ENCODE data around the gene MYO1F. TPM values are rescaled to one million over a fixed set of nuclear protein-coding genes. Genes with fewer than 3 reads are reported as not detected.
"Not testable (repeated sequence)": the region's sequence is repeated elsewhere in the genome, so short reads cannot be mapped to it uniquely, and the experiment has no call there.

Gene MYO1F
- polyA plus RNA-seq, 1 donor (not counting 4 experiments of a cell fraction or from before 2014, with no cell fraction given) = 0.14 TPM

DNA sequence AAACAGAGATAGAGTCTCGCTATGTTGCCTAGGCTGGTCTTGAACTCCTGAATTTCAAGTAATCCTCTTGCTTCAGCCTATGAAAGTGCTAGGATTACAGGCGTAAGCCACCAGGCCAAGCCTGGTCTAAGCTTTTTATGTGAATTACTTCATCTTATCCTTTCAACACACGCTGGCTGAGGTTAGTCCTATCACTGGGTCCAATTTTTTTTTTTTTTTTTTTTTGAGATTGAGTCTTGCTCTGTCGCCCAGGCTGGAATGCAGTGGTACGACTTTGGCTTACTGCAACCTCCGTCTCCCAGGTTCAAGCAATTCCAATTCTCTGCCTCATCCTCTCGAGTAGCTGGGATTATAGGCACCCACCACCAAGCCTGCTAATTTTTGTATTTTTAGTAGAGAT, 10.4 kb downstream of the MYO1F start:
- Histone ChIP-seq H3K4me2 (ENCODE audit: control insufficient read depth, extremely low read depth, insufficient read depth, low read depth, low read length) (no peak overlapping the region), H3K9ac (ENCODE audit: control insufficient read depth, extremely low read depth, insufficient read depth, low read length) (no peak overlapping the region), H2AFZ (ENCODE audit: control insufficient read depth, low read length) (no peak overlapping the region), H3K9me1 (ENCODE audit: control insufficient read depth, extremely low read depth, insufficient read depth, low read length) (no peaks in the 10 kb centered on the region), H3K9me3 (ENCODE audit: control insufficient read depth, low read depth, low read length) (no peaks in the 10 kb centered on the region), H3K36me3 (ENCODE audit: control insufficient read depth in 2 of 2, extremely low read depth in 1 of 2, insufficient read depth in 2 of 2, low read length in 2 of 2) (no peaks in the 10 kb centered on the region), H3K79me2 (ENCODE audit: control insufficient read depth, insufficient read depth, low read length) (no peaks in the 10 kb centered on the region), H3K4me3 (ENCODE audit: control insufficient read depth in 2 of 3, extremely low read depth in 1 of 3, insufficient read depth in 2 of 3, low read depth in 1 of 3, low read length in 3 of 3) (no peak overlapping the region), H3K27ac (ENCODE audit: control insufficient read depth, insufficient read depth, low read length) (no peak overlapping the region), H3K4me1 (ENCODE audit: control insufficient read depth, extremely low read depth, insufficient read depth, low read length) (peaks cover 6% of the 10 kb centered on the region), H4K20me1 (ENCODE audit: control insufficient read depth, extremely low read depth, insufficient read depth, low read length) (no peaks in the 10 kb centered on the region), H3K27me3 (ENCODE audit: control insufficient read depth, extremely low read depth, insufficient read depth, low read length) (no peaks in the 10 kb centered on the region)
- DNase-seq (ENCODE audit: low read depth, low spot score) (no peak), FAIRE-seq (no peak)
- no peak for TF ChIP-seq EZH2 (IDR thresholded peaks at IDR 0.05; ENCODE audit: low read length)
- TF ChIP-seq, protein P1, sequence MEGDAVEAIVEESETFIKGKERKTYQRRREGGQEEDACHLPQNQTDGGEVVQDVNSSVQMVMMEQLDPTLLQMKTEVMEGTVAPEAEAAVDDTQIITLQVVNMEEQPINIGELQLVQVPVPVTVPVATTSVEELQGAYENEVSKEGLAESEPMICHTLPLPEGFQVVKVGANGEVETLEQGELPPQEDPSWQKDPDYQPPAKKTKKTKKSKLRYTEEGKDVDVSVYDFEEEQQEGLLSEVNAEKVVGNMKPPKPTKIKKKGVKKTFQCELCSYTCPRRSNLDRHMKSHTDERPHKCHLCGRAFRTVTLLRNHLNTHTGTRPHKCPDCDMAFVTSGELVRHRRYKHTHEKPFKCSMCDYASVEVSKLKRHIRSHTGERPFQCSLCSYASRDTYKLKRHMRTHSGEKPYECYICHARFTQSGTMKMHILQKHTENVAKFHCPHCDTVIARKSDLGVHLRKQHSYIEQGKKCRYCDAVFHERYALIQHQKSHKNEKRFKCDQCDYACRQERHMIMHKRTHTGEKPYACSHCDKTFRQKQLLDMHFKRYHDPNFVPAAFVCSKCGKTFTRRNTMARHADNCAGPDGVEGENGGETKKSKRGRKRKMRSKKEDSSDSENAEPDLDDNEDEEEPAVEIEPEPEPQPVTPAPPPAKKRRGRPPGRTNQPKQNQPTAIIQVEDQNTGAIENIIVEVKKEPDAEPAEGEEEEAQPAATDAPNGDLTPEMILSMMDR (optimal IDR thresholded peaks at IDR 0.05 in 1 of 3, IDR thresholded peaks at IDR 0.05 in 1 of 3, conservative IDR thresholded peaks at IDR 0.05 in 1 of 3; ENCODE audit: extremely low read depth in 1 of 3, insufficient read depth in 2 of 3, low read length in 3 of 3) = no peak
- dilution Hi-C loops (cut with MboI; ENCODE audit: extremely low pct_ligation_motif_present, low sequenced_read_pairs) = no loop called here

DNA sequence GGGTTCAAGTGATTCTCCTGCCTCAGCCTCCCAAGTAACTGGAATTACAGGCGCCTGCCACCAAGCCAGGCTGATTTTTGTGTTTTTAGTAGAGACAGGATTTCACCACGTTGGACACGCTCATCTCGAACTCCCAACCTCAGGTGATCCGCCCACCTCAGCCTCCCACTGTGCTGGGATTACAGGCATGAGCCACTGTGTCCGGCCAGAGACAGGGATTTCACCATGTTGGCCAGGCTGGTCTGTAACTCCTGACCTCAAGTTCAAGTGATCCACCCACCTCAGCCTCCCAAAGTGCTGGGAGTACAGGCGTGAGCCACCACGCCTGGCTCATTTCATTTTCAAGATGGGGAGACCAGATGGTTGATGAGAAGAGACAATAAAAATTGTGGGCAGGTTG, 12.4 kb downstream of the MYO1F start:
- H2AFZ ChIP-seq (ENCODE audit: control insufficient read depth, low read length); H3K9me1 ChIP-seq (ENCODE audit: control insufficient read depth, extremely low read depth, insufficient read depth, low read length); H4K20me1 ChIP-seq (ENCODE audit: control insufficient read depth, extremely low read depth, insufficient read depth, low read length); H3K4me2 ChIP-seq (ENCODE audit: control insufficient read depth, extremely low read depth, insufficient read depth, low read depth, low read length); H3K27ac ChIP-seq (ENCODE audit: control insufficient read depth, insufficient read depth, low read length); dilution Hi-C loops (cut with MboI; ENCODE audit: extremely low pct_ligation_motif_present, low sequenced_read_pairs); H3K9me3 ChIP-seq (ENCODE audit: control insufficient read depth, low read depth, low read length); H3K4me3 ChIP-seq (ENCODE audit: control insufficient read depth in 2 of 3, extremely low read depth in 1 of 3, insufficient read depth in 2 of 3, low read depth in 1 of 3, low read length in 3 of 3); H3K4me1 ChIP-seq (ENCODE audit: control insufficient read depth, extremely low read depth, insufficient read depth, low read length); DNase-seq (ENCODE audit: low read depth, low spot score); H3K36me3 ChIP-seq (ENCODE audit: control insufficient read depth in 2 of 2, extremely low read depth in 1 of 2, insufficient read depth in 2 of 2, low read length in 2 of 2); H3K27me3 ChIP-seq (ENCODE audit: control insufficient read depth, extremely low read depth, insufficient read depth, low read length); FAIRE-seq; H3K79me2 ChIP-seq (ENCODE audit: control insufficient read depth, insufficient read depth, low read length); H3K9ac ChIP-seq (ENCODE audit: control insufficient read depth, extremely low read depth, insufficient read depth, low read length): not testable (repeated sequence)

DNA sequence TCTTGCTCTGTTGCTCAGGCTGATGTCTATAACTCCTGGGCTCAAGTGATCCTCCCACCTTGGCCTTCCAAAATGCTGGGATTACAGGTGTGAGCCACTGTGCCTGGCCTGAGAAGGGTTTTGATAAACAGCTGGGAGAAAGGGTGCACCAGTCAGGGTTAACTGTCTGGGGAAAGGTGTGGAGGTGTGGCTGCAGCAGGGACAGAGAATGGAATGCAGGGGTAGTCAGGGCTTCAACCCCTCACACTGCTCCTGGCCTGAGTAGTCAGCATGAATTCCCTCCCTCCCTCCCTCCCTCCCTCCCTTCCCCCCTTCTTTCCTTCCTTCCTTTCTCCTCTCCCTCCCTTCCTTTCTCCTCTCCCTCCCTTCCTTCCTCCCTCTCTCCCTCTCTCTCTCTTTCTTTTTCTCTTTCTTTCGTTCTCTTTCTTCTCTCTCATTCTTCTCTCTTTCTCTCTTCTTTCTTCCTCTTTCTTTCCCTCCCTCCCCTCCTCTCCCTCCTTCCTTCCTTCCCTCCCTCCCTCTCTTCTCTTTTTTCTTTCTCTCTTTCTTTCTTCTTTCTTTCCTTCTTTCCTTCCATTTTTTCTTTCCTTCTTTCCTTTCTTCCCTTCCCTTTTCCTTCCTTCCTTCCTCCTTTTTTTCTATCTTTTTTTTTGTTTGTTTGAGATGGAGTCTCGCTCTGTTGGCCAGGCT, 16.0 kb downstream of the MYO1F start:
- H2AFZ ChIP-seq (ENCODE audit: control insufficient read depth, low read length) = no peak overlapping the region
- no peak overlapping the region for H3K4me3 ChIP-seq (ENCODE audit: control insufficient read depth in 2 of 3, extremely low read depth in 1 of 3, insufficient read depth in 2 of 3, low read depth in 1 of 3, low read length in 3 of 3)
- no peak overlapping the region for H3K27ac ChIP-seq (ENCODE audit: control insufficient read depth, insufficient read depth, low read length)
- no peaks in the 10 kb centered on the region for H3K9me3 ChIP-seq (ENCODE audit: control insufficient read depth, low read depth, low read length)
- no peak overlapping the region for H3K4me2 ChIP-seq (ENCODE audit: control insufficient read depth, extremely low read depth, insufficient read depth, low read depth, low read length)
- no peaks in the 10 kb centered on the region for H3K9me1 ChIP-seq (ENCODE audit: control insufficient read depth, extremely low read depth, insufficient read depth, low read length)
- H3K9ac ChIP-seq (ENCODE audit: control insufficient read depth, extremely low read depth, insufficient read depth, low read length) = no peak overlapping the region
- H4K20me1 ChIP-seq (ENCODE audit: control insufficient read depth, extremely low read depth, insufficient read depth, low read length) = no peaks in the 10 kb centered on the region
- H3K36me3 ChIP-seq (ENCODE audit: control insufficient read depth in 2 of 2, extremely low read depth in 1 of 2, insufficient read depth in 2 of 2, low read length in 2 of 2) = no peaks in the 10 kb centered on the region
- no peaks in the 10 kb centered on the region for H3K4me1 ChIP-seq (ENCODE audit: control insufficient read depth, extremely low read depth, insufficient read depth, low read length)
- dilution Hi-C loops (cut with MboI; ENCODE audit: extremely low pct_ligation_motif_present, low sequenced_read_pairs) = no loop called here
- FAIRE-seq (no peak), DNase-seq (ENCODE audit: low read depth, low spot score) (no peak)
- H3K79me2 ChIP-seq (ENCODE audit: control insufficient read depth, insufficient read depth, low read length) = no peaks in the 10 kb centered on the region
- TF ChIP-seq, protein P1 (optimal IDR thresholded peaks at IDR 0.05 in 1 of 3, IDR thresholded peaks at IDR 0.05 in 1 of 3, conservative IDR thresholded peaks at IDR 0.05 in 1 of 3; ENCODE audit: extremely low read depth in 1 of 3, insufficient read depth in 2 of 3, low read length in 3 of 3) = no peak
- TF ChIP-seq EZH2 (IDR thresholded peaks at IDR 0.05; ENCODE audit: low read length) = no peak
- H3K27me3 ChIP-seq (ENCODE audit: control insufficient read depth, extremely low read depth, insufficient read depth, low read length) = no peaks in the 10 kb centered on the region
